Activated T-helper 1 cell treated with anti-CD3 and anti-CD28 coated beads, Interleukin-2, amount 50 U/mL, for 16 hours (primary cell): Measurements from ENCODE around the gene SNCAIP.

Experiments
- DNase-seq, 2 donors: peaks; one replicate each; pipeline ENCODE4 v3.0.0-alpha.2; 2020; ENCODE audit warnings: low read depth in 1 of 2, low spot score in 1 of 2

The SNCAIP gene

DNA sequence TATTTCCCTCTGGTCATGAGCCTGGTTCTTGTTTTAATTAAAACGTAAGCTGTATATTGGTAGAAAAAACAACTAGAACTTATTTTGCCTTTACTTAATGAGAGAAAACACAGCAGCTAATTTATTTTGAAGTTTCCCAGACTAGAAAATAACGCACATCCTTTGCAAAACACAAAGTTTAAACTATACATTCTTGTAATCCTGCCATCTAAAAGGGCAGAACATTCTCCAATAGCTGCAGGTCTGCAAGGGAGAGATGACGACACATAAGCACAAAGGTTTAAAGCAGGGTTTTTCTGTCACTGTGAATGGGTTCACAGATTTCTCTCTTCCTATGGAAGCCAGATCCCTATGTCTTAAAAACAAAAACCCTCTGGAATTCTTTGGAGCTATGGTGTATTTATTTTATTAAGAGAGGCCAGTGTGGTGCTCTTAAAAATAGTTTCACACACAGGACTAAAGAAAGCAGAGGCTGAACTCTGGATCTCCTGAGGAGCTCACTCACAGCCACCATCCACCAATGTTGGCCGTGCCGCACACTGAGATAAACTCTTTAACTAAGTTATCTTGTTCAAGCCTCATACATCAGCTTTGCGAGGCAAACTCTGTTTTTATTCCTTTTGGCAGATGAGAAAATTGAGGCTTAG, 82.4 kb downstream of the SNCAIP start:
- no peak for DNase-seq

DNA sequence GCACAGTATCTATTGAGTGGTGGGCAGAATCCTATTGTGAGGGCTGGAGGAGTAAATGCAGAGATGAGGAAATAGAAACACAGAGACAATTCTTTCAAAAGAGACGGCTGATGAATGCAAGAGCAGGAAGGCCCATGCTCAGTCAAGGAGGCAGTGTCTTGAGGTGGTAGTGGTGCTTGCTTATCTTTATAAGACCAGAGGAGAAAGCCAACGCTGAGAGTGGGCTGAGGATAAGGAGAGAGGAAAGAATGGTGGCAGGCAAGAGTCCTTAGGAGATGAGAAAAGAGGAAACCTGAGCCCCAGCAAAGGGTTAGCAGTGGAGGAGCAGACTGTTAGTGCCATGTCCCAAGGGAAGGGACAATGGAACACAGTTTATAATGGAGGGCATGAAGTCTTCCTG, 86.0 kb downstream of the SNCAIP start:
- DNase-seq, result no peak

DNA sequence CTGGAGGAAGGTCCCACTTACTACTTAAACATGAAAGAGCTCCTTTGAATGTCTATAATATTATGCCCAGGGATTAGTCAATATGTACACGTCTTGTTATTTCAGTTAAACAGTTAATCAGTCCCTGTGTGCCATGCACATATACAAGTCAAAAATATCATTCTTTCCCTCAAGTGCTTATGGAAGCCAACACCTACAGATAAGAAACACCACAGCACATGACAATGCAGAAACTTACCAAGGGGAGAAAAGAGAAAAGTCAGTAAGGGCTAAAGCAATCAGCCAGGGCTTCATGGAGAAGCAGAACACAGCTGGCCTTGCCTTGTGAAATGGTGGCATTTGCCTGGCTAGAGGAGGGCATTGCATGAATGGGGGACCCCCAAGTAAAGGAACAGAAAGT, 88.3 kb downstream of the SNCAIP start:
- DNase-seq, result no peak

DNA sequence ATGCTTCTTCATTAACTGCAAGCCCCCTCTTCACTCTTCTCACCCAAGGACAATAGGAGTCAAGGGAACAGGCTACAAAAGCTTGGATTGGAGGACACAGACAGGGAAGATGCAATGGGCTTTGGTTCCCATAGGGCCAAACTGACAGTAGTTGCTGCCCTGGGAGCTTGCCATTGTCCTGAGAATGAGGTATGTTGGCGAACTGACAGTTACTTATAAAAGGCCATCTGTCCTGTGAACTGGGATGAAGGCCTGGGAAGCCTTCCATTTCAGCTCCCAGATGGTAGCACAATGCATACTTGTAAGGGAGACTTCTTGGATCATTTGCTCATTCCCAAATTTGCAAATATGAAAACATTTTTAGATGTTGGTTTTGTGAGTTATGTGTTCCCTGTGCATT, 88.9 kb downstream of the SNCAIP start:
- DNase-seq, result no peak

DNA sequence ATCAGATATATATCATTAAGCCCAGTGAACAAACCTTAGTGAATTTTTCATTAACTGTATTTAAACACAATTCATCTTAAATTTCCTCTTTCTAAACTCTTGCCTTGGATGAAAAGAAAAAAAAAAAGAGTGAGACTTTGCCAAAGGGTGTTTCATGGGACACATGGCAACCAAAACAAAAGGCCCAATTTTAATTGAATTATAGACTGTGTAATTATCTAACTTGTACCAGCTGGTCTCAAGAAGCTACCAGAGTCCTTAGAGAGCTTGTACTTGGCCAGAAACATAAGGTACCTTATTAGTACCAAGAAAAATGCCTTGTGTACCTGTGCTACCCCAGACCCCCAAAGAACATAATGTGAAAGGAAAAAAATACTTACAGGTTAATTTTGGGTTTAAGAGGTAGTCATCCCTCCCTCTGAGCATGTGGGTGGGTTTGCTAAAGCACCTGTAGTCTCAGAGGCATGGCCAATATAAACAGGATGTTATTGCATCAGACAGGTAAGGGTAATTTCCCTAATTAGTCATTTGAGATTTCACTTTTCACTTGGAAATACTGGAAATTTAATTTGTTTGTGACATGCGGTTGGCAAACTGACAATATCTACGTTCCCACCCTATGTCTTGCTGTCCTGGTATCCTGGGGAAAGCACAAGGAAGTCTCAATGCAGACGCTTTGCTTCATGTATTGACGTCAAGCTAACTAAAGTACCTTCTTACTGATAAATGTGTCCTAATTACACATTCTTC, 90.1 kb downstream of the SNCAIP start:
- no peak for DNase-seq

DNA sequence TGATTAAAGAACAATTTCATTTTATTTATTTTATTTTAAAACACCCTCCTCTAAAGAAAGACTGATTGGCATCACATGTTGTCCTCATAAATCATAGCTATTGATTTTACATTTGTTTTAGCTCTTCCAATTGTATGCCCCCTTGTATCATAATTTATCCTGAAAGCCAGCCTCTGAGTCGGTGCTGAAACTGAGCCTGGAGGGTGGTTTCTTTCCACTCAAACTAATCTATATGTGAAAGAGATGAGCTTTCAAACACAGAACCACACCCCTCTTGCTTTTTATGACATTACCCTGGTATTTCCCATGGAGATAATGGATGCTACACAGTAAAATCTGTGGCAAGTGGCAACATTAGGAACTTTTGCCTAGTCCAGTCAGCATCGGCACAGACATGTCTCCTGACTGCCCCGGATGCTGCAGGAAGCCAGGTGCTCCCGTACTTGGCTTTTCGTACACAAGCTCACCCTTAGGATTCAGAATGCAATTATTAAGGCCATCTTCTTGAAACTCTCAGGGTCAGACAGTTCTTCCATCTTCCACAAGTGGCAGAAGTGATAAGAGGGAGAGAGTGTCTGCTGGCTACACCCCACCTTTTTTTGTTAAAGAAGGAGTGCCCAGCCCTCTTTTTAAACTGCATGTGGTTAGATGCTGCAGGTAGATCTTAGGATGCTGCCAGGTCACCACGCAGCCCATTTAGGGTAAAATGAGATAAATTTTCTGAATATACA, 91.1 kb downstream of the SNCAIP start:
- DNase-seq, result no peak

DNA sequence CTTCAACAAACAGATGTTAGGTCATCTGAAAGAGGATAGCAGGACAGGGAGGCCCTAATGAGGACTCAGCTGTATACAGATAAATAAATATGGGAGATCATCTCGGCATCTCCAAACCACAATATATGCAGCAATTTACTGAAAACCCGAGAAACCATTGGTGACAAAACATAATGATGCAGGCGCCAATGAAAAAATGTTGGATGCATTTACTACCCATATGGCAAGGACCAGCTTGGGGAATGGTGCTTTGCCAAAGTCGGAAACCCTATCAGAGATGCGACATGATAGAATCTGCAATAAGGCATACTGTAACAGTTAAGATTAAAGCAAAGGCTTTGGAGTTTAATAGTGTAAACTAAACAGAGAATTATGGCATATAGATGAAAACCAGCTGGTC, 92.0 kb downstream of the SNCAIP start:
- DNase-seq, result no peak

DNA sequence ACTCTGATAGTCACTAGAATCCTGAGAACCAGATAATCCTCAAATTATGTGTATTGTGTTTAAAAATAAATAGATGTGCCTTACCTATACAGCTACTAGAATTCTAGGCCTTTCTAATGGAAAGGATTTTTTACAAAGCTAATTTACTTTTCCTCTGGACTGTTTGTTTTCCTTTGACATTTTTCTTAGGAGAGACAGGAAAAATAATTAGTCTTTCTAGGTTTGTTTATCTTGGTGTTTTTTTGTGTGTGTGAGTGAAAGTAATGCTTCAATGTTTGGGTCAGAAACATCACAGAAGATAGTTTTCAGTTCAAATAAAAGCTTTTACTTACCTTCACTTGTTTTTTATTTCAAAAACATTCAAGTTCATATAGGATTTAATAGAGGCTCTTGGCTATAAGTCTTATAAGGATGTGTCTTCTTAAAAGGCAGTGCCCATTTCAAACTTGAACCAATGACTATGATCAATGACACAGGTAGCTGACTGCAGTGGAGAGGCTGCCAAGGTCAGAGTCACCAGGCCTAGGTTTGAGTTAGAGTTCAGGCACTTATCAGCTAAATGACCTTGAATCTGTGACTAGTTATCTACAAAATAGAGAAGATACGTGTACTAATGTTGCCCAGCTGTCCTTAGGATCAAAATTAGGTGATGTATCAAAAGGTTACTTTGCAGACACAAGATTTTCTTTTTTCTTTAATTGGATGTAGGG, 92.8 kb downstream of the SNCAIP start:
- DNase-seq, result no peak

DNA sequence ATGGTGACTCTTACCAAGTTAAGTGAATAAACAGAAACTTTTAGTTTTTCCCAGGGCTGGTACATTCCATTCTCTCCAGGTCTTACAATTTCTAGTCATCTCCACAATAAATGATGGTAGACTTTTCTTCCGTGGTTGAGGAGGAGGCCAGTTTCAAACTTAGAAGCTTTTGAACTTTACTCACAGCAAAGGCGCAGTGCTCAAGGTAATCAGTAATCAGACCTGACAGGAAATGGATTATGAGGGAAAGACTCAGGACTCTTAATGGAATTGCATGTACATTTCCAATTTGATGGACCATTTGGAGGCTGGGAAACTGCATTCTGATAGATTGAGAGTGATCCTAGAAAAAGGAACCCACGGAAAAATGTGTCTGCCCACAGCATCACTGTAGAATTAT, 93.7 kb downstream of the SNCAIP start:
- DNase-seq, result no peak

DNA sequence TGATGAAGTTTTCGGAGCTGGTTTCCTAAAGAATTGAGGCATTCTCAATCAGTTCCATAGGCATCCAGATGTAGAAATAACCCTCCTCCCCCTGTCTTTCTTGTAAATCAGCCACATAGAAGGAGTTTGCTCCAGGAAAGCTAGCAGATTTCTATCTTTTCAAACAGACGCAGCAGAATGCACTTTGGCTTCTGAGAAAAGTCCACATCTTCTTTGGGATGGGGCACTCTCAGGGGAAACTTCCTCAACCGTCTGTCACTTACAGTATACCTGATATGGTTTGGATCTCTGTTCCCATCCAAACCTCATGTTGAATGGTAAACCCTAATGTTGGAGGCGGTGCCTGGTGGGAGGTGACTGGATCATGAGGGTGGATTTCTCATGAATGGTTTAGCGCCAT, 94.1 kb downstream of the SNCAIP start:
- DNase-seq, result no peak

DNA sequence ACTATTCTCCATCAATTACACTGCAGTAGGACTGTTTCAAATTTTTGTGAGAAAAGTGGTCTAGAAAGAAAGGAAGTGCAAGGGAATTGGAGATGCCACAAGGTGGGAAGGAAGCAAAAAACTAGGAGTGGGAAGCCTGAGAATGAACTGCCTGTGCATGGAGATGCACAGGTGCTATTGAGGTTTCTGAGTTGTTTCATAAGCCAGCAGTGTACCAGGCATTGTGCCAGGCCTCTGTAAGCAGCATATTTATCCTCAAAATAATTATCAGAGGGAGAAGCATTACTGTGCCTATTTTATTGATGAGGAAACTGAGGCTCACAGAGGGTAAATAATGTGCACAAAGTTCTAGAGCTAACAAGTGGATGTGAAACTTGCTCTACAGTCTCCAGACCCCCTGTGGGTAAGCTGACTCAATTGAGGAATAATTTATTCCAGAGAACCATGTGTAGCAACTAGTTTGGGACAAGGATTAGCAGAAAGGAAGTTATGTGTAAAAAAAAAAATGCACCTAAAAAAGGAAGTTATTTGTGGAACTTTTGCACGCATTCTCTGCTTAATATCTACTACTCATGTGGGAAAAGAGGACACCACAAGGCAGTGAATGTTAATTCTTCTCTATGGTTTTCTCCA, 96.7 kb downstream of the SNCAIP start:
- DNase-seq, result no peak

DNA sequence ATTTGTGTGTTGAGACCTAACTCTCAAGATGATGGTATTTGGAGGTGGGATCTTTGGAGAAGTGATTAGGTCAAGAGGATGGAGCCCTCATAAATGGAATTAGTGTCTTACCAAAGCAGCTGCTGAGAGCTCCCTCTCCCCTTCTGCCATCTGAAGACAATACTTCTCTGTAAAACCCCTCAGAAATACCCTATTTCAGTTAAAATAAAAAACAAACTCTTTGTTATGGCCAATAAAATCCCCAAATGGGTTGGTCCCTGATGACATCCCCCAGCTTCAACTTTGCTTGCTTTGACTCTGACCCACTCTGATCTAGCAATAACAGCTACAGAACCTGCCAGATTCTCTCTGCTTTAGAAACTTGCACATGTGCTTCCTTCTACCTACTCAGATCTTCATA, 100.9 kb downstream of the SNCAIP start:
- no peak for DNase-seq

DNA sequence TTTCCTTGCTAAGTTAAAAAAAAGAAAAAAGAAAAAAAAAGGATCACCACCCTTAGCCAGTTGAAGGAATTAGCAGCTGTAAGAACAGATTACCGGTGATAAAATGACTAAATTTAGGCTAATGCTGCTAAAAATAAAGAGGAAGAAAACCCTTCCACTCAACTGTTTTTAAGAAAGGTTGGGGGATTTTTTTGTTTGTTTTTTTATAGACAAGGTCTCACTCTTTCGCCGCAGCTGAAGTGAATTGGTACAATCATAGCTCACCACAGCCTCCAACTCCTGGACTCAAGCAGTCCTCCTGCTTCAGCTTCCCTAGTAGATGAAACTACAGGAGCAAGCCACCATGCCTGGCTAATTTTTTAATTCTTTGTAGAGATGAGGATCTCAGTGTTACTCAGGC, 101.7 kb downstream of the SNCAIP start:
- no peak for DNase-seq

DNA sequence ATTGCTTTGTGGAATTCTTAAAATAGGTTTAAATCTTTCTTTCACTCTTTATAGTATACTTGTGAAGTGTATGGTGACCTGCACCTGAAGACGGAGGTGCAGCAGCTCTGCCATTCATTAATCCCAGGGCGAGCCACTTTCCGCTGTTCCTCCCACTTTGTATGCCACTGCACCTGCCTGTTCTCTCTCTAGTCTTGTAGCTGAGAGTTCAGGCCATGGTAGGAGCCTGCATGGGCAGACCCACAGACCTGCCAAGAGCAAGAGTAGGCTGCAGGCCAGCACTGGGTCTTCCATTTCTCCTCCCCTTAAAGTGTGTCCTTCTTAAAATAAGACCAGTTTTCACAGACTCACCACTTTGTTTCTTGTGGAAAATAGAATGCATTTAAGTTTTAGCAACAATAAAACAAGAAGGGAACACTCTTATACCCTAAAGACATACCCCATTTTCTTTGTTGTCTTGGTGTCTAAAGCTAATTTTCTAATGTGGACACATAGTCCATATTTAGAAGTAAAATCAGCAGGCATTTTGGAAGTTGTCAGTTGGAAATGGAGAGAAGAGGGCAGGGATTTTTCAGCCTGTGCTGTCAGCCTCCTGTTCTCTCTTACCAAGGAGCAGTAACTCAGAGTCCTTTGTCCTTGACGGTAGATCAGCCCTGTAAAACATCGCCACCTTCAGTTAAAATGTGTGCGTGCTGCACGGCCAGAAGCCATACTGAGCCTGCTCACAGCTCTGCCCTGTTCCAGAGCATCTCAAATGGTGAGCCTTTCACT, 103.2 kb downstream of the SNCAIP start:
- no peak for DNase-seq

DNA sequence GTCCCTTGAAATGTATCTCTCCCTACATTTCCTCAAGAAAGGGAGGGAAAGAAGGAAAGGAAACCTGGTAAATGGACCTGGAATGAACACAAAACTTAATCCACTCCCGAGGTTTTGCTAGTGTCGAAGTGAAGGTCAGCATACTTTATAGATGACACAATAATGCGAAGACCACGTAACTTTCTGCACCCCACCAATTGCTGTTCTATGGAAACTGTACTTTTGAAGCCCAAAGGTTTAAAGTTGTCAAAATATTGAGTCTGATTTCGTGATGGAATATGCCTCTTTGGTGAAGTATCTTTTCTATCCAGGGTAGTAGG, 103.7 kb downstream of the SNCAIP start:
- no peak for DNase-seq

DNA sequence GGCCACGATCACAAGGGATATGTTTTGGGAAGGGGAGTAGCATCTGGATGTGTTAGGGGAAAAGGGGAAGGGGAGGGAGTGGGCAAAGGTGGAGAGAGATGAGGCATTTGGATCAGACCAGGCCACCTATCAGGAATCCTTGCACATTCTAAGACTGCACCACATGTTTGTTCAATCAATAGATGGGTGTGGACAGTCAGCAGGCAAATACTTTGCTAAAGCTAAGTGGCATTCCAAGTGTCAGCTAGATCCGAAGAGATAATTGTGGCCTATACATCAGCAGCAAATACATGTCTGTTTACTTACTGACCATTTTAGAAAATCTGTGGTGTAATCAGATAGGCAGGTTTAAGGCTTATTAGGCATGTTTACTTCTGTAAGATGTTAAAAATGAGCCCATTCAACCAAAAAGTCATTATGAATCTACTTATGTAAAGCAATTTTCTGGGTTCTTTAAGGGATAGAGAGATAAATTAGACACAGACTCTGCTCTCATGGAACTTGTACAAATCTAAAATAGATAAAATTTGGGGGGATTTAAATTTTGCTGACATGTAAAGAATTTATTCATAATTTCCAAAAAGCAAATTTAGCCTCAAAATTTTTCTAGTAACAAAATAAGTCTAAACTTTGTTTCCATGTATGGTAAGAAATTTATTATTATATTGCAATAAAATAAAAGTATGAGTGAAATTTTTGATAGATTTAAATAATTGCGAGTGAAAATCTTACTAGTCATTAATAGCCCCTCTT, 107.3 kb downstream of the SNCAIP start:
- no peak for DNase-seq

DNA sequence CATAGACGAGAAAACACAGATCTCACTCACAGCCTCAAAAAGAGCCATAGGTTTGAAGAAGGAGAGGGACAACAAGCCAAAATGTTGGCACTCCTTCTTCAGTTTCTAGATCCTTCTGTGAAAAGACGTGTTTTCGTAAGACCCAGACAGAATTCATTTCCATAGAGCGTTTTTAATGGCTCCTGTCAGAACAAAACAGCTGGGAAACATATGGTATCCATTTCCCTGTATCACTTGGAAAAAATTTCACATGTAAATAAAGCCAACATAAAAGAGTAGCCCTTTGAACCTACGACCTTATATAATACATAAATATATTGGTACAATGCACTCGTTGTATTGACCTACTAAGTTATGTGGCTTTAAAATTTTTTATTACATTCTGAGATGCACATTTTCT, 108.1 kb downstream of the SNCAIP start:
- no peak for DNase-seq

DNA sequence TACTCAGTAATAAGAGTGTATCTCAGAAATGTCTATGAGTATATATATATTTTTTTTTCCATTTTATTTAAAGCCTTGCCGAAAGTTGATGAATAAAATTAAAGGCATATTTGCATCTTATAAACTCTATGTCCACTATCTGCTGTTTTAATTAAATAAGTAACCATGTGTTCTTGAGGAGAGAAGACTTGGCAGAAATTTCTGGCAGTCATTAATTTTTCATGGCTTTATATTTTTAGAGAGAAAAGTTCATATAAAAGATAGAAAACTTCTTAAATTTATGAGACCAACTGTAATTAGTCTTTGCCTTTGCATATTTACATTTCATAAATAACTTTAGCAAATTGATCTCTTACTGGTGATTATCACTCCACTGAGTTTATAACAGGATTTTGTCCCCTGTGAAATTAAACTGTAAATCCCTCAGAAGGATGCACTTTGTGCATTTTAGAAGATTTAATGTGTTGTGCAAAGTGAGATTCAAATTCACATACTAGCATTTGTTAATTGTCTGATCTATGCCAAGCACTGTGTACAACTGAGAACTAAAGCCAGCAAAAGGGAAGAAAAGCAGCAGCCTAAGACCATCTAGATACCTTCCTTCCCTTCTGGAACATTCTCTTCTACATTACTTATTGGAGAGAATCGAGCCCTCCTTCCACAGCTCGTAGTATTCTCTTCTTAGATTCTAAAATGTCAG, 108.7 kb downstream of the SNCAIP start:
- DNase-seq, result no peak

DNA sequence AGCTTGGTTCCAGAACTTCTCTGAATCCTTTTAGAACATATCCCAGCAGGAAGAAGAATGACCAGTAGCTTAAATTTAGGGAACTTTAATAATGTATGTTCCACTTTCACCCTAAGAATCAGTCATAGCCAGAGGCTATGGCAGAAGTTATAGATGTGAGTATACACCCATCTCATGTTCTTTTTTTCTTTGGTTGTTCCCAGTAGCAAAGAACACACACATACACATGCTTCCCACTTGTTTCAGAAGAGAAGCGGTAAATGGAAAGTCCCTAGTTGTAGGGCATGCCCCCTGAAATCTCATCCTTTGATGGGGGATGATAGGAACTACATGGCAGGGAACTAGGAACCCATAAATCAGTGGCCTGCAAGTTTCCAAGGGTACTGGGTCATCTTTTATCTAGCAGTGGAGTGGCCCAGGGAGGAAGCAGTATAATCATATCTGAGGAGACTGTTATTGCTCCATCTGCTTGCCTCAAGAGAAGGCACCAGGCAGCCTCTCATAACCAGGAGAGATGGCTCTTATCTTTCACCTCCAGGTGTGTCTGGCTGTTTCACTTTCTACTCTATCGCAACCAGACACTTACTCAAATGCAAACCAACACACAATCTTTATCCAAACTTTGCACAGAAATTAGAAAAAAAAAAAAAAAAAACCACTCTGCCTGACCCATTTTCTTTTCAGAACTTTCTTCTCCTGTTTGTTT, 109.5 kb downstream of the SNCAIP start:
- DNase-seq, result no peak
